HG02884 (cell line): ENCODE data around the gene SCAP.

Experiments
- ATAC-seq: cut with Tn5 transposase; IDR thresholded peaks from one replicate; pipeline ENCODE4 v1.9.1; 2021; ENCODE audit warnings: mild to moderate bottlenecking, moderate library complexity; ENCODE audit not compliant: unreplicated experiment

Gene SCAP

DNA sequence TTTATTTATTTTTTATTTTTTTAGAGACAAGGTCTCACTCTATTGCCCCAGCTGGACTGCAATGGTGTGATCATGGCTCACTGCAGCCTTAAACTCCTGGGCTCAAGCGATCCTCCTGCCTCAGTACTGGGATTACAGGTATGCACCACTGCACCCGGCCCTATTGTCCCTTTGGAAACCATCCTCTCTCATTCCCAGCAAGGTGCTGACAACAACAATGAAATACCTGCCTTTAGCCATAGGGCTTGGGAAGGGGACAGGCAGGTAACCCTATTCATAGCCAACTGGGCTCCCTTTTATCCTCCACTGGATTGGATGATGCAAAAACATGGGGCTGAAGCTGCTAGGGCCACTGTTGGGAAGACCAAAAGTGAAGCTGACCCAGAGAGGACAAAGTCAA lies 43.1 kb downstream of the SCAP start:
- no peak for ATAC-seq

DNA sequence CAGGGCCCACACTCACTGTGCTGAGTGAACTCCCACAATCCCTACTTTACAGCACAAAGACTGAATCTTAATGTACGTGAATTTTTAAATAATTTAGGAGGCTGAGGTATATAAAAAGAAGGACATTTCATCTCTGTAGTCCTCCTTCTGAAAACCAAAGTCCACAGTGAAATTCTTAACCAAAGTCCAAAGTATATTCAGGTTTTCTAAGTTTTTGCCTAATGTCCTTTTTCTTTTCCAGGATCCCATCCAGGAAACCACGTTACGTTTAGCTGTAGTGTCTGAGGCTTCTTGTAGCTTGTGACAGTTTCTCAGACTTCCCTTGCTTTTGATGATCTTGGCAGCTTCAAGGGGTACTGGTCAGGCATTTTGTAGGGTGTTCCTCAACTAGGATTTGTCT lies 44.5 kb downstream of the SCAP start:
- no peak for ATAC-seq

DNA sequence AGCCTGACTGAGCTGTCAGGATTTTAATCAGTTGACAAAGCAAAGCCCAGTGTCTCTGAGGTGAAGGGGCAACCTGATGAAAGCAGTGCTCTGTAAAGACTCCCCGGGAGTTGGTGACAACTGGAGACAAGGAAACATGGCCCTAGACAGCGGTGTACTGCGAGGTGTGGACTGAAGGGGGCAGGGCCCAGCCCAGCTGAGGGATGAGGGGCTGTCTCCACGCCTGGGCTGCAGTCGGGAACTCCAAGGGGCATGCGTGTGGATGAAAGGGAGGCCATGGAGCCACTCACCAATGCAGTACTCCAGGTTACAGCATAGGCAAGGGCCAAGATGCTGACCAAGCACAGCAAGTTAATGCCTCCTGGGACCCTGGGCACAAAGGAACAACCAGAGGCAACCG lies 45.1 kb downstream of the SCAP start:
- no peak for ATAC-seq

DNA sequence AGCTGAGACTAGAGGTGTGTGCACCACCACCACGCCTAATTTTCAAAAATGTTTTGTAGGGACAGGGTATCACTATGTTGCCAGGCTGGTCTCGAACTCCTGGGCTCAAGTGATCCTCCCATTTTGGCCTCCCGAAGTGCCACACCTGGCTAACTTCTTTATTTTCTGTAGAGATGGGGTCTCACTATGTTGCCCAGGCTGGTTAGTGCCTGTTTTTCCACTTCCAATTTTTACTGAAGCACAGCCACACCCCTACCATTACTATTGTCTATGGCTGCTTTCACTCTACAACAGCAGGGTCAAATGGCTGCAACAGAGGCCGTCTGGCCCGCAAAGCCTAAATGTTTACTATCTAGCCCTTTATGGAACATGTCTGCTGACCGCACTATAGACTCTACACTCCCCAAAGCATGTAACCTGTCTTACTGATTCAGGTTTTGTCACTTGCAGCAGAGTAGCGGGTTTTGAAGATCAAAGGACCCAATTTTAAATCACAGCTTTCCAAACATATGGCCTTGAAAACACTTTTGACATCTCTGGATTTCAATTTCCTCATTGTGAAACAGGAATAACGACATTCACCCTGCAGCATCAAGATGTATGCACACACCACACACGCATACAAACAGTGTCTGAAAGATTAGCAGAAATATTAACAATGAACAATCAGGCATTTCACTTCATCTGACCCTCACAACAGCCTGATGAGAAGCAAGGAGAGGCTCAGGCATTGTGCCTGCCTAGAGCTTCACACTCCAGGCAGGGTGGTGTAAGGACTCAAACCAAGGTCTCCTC lies 46.1 kb downstream of the SCAP start:
- no peak for ATAC-seq

DNA sequence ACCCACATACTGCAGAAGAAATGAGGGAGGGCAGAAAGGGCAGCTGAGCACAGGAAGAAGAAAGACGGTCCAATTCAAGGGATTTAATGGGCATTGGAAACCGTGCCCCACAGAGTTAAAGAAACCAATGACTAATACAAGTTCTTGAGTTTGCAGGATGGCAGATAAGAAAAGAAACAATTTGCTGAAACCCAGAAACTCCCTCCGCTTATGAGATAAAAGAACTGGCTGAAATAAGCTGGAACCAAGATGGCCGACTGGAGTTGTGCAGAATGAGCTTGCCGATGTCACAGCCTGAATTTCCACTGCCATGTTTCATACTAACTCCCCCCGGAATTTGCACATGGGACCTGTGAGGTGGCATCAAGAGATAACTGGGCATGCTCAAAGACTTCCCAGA lies 47.1 kb downstream of the SCAP start:
- no peak for ATAC-seq

DNA sequence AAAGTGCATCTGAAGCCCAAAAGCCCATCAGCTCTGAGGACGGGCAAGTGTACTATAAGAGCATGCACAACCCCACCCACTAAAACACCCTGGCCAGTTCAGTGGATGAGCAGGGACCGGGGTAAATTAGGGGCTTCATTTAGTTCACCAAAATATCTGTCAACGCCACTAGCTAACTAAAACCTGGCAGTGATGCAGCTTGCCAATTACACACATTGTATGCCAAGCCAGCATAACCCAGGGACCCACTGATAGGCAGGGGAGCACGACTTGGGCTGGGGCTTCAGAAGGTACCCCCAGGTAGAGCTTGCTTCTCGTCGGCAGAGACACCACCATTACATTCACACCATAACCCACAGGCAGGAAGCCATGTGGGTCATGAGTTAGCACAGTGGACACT lies 47.9 kb downstream of the SCAP start:
- no peak for ATAC-seq

DNA sequence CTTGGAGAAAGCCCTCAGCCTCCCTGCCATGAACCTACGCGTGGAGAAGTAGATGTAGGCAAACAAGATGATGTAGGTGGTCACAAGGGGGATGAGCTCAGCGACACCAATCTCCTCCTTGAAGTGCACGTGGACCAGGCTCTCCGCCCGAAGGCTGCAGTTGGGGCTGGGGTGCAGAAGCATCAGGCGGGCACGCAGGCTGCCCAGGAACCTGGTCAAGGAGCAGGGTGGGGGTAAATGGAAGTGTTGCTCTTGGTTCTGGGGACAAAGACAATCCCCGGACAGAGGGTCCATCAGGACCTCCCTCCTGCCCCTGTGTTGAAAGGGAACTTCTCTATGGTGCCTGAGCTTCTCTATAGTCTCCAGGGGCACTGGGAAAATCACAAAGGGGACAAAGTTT lies 49.8 kb downstream of the SCAP start:
- no peak for ATAC-seq

DNA sequence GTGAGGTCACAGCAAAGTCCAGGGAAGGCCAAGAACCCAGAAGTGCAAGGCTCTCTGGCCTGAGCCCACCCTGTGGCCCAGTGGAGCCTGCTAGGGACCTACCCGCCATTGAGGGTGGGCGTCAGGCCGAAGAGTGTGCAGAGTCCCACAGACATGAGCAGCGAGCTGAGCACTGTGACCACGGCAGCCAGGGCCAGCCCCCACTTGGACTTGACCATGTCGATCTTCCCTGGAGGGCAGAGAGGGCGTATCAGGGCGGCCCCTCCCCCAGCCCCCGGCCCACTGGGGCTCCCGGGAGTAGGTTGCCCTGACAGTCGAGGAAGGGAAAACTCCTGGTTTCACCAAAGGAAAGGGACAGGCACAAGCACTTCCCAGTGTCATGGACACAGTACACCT lies 50.4 kb downstream of the SCAP start:
- no peak for ATAC-seq

DNA sequence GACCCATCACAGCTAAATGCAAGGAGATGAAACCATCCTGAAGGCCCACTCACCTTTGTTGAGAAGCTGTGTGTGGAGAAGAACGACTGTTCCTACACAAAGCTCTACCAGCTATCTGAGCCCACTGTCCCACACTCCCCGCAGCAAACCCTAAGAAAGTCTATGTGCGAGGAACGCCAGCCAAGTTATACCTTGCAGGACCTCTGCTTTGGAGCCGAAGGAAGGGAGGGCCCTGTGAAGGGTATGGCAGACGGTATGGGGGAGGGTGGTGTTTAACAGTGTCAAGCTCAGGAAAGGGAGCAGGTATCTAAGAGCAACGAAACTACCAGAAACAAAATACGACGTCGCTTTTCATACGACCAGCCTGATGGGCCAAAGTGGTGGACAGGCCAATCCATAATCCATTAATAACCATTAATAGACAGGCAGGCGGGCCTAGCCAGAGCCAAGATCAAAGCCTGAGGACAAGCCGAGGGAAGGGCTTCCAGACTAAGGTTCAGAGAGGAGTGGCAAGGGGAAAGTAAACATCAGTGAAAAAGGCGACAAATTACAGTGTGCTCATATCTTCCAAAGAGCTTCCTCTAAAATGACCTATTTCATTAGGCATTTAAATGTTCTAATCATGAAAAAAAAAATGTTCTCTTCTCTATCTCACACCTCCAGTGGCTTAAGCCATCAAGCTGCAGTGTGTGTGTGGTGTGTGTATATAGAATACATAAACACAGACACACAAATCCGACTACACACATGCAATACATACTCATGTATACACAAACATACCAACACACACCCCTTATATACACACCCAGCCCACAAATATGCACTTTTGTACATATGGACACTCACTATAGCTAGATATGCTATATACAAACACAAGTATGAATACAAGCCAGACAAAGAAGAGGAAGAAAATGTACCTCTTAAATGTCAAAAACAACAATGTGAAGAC lies 51.0 kb downstream of the SCAP start:
- no peak for ATAC-seq

DNA sequence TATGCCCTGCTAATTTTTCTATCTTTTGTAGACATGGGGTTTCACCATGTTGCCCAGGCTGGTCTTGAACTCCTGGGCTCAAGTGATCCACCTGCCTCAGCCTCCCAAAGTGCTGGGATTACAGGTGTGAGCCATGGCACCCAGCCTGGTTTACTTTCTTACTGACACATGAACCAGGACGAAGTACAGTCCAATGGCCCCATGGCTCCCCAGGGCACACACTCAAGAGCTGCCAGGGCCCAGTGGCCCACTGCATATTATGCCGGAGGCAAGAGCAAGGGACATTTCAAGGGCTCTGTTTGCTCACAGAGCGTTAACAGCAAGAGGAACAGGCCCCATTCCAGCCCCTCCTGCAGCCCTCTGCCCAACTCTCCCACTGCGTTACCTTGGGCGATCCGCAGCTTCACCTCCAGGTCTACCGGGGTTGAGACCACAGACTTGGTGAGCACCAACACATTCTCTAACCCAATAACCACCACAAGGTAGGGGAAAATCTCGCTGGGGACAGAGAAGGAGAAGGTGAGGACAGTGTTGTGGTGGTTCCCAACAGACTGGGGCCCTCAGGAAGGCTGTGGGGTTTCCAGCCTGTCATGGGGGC lies 52.1 kb downstream of the SCAP start:
- ATAC-seq: no peak

DNA sequence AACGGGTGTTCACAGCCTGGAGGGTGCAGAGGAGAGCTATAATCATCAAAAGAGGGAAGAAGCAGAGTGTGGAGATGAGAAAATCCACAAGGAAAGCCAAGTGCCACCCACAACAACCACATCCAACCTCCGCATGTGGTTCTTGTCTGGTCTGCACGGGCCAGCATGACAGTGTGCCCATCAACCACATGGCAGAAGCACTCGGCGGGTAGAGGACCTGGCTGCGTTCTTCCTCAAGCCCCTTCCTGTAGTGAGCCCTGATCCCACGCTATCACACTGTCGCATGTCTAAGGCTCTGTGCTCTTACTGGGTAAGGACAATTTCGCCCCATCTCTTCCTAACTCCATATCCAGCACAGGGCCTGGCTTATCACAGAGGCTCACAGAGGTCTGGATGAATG lies 53.0 kb downstream of the SCAP start:
- no peak for ATAC-seq

DNA sequence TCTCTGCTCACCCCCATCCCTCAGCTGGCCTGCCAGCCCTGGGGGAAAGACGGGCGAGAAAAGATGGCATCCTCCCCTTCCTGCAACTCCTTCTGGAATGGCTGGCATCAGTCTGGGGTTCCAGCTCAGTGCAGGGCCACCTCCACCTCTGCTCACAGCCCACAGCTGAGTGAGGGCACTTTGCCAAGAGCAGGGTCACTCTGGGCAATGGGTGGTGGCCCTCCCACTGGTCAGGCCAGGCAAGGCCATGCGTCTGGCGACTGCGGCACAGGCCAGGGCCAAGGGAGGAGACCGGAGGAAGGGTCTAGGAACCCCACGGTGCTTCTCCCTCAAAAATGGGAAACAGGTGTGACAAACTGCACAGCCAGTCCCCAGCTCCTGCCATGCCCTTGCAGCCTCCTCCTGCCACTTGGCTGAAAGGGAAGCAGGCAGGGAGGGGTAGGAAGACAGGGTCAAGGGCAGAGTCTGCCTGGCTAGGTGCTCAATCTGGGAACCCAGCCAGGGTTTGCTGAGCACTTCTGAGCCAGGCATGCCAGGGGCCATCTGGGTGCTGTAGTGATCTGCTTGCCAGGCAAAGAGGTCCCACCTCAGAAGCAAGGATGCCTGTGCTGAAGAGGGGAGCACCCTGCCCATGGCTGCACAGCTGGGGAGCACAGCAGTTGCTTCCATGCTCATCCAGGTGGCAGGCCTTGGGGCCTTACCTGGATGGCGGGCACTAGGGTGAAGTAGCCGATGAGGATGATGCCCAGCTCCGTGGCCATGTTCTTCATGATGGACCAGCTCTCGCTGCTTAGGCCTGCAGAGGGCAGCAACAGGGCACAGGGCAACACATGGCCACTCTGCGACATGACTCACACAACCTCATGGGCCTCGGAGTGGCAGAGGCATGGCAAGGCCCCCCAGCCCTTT lies 53.7 kb downstream of the SCAP start:
- no peak for ATAC-seq

DNA sequence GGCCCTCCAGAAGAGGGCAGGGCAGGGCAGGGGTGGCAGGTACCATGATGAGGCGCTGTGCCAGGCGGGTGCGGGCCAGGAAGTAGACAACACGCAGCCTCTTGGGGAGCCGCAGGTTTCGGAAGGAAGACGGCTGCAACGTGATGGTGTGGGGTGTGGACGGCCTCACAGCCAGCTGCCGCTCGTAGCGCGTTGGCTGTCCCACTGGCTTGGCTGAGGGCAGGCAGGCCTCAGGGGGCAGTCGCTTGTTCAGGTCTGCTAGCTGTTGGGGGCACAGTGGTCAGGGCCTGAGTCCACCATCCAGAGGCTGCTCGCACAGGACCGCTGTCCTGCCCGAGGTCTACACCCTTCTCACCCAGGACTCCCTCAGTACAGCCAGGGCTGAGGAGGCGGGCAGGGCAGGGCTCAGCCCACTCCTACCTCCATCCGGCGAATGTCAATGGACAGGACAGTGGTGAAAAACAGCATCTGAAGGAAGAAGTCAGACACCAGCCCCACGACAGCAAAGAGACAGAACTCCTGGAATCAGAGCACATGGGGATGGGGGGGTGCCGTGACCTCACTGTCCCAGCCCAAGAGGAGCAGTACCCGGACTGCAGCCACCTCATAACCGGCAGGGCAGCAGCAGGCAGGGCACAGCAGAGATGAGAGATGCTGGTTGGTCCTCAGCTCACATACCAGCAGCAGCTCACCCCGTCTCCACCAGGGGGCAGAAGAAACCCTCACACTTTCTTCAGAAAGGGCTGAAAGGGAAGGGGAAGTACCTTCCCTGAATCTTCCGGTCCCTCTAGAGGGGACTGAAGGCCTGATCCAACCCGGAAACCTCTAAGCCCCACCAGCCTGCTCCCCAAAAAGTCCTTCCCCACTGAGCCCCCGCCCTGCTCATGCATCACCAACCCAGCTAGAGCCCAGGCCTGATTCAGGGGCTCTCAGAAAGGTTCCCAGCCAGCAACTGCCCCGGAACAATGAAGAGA lies 54.9 kb downstream of the SCAP start:
- no peak for ATAC-seq

DNA sequence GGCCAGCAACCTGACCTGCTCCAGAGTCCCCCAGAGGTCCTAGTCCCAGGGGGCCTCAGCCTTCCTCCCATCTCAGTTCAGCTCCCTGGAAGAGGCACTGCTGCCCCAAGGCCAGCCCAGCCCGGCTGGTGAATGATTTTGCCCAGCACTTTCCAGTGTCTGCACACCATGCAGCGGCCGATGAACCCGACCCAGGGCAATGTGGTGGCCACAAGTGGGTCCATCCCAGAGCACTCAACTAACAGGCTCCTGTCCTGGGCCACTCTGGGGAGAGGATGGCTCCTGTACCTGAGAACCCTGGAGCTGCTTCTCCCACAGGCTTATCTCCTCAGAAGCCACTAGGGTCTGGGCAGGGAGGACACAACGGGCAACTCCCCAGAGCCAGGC lies 55.7 kb downstream of the SCAP start:
- ATAC-seq: no peak

DNA sequence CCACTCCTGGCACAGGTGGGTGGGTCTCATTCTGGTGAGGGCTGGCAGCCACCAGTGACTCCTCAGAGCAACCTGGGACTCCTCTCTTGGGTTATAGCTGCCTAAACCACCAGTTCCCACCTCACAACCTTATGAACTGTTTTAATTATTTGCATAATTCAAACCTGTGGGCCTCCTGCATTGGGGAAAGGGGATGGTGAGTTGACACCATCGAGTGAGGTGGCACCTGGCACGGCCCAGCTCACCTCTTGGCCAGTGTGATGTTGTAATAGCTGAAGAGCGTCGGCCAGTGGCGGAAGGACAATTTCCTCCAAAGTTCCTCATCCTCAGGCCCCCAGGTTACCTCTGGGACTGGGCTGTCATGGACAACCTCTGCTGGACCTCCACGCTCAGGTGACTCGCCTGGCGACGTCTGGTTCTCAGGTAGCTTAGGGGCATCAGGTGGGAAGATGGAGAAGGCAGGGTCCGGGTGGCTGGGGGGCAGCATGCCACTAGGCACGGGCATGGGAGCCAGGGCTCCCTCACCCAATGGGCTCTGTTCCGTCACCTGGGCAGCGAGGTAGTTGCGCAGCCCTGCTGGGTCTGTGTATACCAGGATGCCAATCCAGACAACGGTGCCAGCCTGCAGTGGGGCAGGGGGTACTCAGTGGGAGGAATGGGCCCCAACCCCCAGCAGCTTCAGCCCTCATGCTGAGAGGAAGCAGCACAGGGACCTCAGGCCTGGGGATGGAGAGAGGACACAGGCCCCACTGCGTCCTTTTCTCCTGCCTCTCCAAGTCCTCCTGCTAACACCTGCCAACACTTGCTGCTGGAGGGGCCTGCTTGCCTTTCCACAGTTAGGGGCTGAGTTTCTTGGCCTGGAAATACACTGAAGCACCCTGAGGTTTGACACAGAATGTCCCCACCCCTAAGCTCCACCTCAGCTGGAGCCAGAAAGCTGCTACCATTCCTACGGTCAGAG lies 56.4 kb downstream of the SCAP start:
- no peak for ATAC-seq

DNA sequence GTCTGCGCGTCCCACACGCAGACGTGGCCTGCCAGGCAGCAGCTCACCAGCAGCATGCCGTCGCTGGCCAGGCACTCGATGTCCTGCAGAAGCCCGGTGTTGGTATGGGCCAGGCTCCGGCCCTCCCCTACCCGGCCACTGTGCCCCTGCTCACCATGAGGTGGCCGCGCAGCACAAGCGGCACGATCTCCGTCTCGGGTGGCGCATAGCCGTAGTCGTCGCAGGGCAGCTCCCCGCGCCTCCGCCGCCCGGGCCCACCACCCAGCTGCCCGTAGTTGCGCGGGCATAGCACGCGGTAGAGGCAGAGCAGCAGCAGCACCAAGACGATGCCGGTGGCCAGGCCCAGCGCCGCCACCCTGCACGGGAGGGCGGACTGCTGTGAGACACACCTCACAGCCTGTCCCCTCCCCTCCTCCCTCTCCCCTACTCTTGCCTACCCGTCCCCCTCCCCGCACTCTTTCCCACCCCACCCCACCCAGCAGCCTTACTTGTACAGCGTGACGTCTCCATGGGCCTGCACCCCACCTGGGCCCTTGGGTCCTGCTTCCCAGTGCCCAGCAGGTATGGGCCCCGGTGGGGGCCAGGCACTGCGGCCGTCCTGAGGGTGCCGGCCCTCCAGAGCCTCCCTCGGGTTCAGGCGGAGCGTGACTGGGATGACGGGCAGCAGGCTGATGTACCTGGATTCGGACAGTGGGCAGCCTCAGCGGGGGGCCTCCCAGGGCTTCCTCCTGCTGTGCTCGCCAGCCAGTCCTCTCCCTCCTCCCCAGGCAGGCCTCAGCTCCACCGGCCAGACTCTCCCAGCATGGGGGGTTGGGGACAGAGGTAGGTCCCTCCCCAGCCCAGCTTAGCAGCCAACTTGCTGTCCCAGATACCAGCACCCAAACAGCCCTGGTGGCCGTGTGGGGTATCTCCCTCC lies 57.3 kb downstream of the SCAP start:
- ATAC-seq: no peak

DNA sequence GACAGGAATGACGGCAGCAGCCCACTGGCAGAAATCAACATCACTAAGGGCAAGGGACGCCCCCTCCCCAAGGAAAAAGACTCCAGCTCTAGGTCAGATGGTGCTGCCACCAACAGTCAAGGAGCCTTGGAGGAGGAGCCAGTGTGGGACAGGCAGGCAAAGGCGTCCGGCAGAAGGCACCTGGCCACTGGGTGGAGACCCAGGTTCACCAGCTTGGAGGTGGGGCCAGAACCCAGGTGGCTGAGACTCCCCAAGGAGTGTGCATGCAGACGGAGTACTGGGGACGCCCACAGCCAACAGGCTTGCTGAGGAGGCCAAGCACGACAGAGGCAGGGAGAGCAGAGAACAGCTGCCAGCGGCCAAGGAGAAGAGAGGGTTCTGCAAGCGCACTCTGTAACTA lies 59.7 kb downstream of the SCAP start:
- no peak for ATAC-seq
